OCI-LY7 (cell line): ENCODE measurements around the gene VPS13D.

Source experiments
- CTCF ChIP-seq: fragments of 200-600 bp; sonication (generic); conservative IDR thresholded peaks from 2 replicates; pipeline ENCODE4 v1.5.1; 2014; ENCODE audit warnings: mild to moderate bottlenecking, antibody characterized with exemption, low read length, moderate library complexity, mixed read lengths
- EZH2phosphoT487 ChIP-seq: fragments of 200-600 bp; sonication (generic); IDR thresholded peaks from 2 replicates; pipeline ENCODE4 v1.6.1; 2018; ENCODE audit warnings: low read depth, borderline replicate concordance, mild to moderate bottlenecking, mixed run types, antibody characterized with exemption, low read length, moderate library complexity, mixed read lengths

DNA sequence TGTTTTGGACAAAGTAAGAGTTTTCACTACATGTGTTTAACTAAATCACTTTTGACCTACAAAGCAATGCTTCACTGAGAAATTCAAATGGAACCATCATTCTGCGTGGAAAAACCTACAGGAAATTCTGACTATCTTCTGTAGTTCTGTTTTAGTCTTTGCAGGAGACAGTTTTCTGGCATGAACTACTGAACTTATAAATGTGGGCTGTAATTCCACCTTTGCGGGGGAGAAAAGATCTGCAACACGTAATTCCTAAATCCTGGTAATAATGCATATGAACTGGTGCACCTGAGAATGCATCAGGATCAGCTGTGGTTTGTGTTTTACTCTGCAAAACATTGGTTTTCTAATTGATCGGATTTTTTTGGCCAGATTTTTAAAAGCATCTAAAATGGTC, 106.0 kb downstream of the VPS13D start:
- TF ChIP-seq CTCF (no peak), EZH2phosphoT487 (no peak)
